Activated T-helper 2 cell treated with anti-CD3 and anti-CD28 coated beads, Interferon-gamma antibody, Interleukin-2, Interleukin-4, amounts not matched to agents 10 μg/mL and 5 μg/mL and 100 μg/mL, durations not matched to agents 14 hours and 24 hours and 36 hours (primary cell): ENCODE data around the gene ILKAP. TPM values are rescaled to one million over a fixed set of nuclear protein-coding genes. Genes with fewer than 3 reads are reported as not detected.

Experiments
- DNase-seq: peaks from one replicate; pipeline ENCODE4 v3.0.0; 2021; ENCODE audit warnings: low spot score
- H3K27ac Mint-ChIP-seq: one replicate; pipeline ENCODE4 v1.8.0; 2021; ENCODE audit warnings: mixed read lengths
- H3K27me3 Mint-ChIP-seq: one replicate; pipeline ENCODE4 v1.8.0; 2021; ENCODE audit warnings: low read depth, mixed read lengths
- H3K36me3 Mint-ChIP-seq: one replicate; pipeline ENCODE4 v1.8.0; 2021; ENCODE audit warnings: low read depth, mixed read lengths
- H3K4me1 Mint-ChIP-seq: one replicate; pipeline ENCODE4 v1.8.0; 2021; ENCODE audit warnings: low read depth, mixed read lengths
- H3K4me3 Mint-ChIP-seq: one replicate; pipeline ENCODE4 v1.8.0; 2021; ENCODE audit warnings: low read depth, mild to moderate bottlenecking, moderate library complexity, mixed read lengths
- H3K9me3 Mint-ChIP-seq: one replicate; pipeline ENCODE4 v1.8.0; 2021; ENCODE audit warnings: mixed read lengths
- intact Hi-C: fragments of 100-400 bp; cut with micrococcal nuclease; formaldehyde crosslinking; loops from one replicate; pipeline ENCODE4 v1.15.1; 2023
- total RNA-seq: library from RNA; stranded (reverse); gene quantifications from 2 replicates; pipeline ENCODE4 v1.2.3, GENCODE V29; 2022

ILKAP gene
- total RNA-seq, 1 donor from 2014 or later, result 67.1 TPM

GRCh38 chr2:238240757-238241711, 37.5 kb upstream of the ILKAP start:
- H3K27me3 Mint-ChIP-seq, result peaks cover 31% of the 10 kb centered on the region
- intact Hi-C loops, result loop anchor here (1.0 to 2.0 kb wide), 3 partner anchors 10 to 48 kb away; partner anchors contain the start of genes ILKAP and PER2
- H3K27ac Mint-ChIP-seq, result no peak overlapping the region
- H3K4me1 Mint-ChIP-seq, result peaks cover 3% of the 10 kb centered on the region
- no peaks in the 10 kb centered on the region for H3K9me3 Mint-ChIP-seq
- no peak for DNase-seq
- peaks cover 15% of the 10 kb centered on the region for H3K36me3 Mint-ChIP-seq
- peak overlapping the region; percentile 28 for H3K4me3 Mint-ChIP-seq

GRCh38 chr2:238239863-238240756, 36.6 kb upstream of the ILKAP start, which contains the start of gene HES6:
TSS of gene HES6 (minus strand) at chr2:238240038. CDS start at chr2:238239905, 133 bp downstream.
- peak; percentile 80 for DNase-seq
- peaks cover 40% of the 10 kb centered on the region for H3K27me3 Mint-ChIP-seq
- no peaks in the 10 kb centered on the region for H3K9me3 Mint-ChIP-seq
- H3K36me3 Mint-ChIP-seq, result peaks cover 7% of the 10 kb centered on the region
- intact Hi-C loops, result loop anchor here (1.0 to 2.0 kb wide), 3 partner anchors 9 to 49 kb away; partner anchors contain the start of genes ILKAP and PER2
- H3K27ac Mint-ChIP-seq, result peak within 1 kb of the TSS; percentile 70
- H3K4me3 Mint-ChIP-seq, result peak within 1 kb of the TSS; percentile 90
- H3K4me1 Mint-ChIP-seq, result peaks cover 3% of the 10 kb centered on the region

- Mint-ChIP-seq H3K27ac (no peak overlapping the region), H3K9me3 (no peaks in the 10 kb centered on the region), H3K4me3 (no peak overlapping the region), H3K27me3 (peaks cover 41% of the 10 kb centered on the region), H3K36me3 (peaks cover 5% of the 10 kb centered on the region), H3K4me1 (peaks cover 3% of the 10 kb centered on the region)
- no peak for DNase-seq
- intact Hi-C loops, result no loop called here
These were observed 36.0 kb upstream of the ILKAP start for GRCh38 chr2:238239543-238239862.

GRCh38 chr2:238238766-238239542, 35.5 kb upstream of the ILKAP start:
- intact Hi-C loops, result no loop called here

GRCh38 chr2:238238311-238238765, 34.8 kb upstream of the ILKAP start:
- Mint-ChIP-seq H3K9me3 (peaks cover 4% of the 10 kb centered on the region), H3K27me3 (peaks cover 50% of the 10 kb centered on the region), H3K36me3 (no peaks in the 10 kb centered on the region), H3K27ac (no peak overlapping the region), H3K4me1 (peaks cover 3% of the 10 kb centered on the region), H3K4me3 (peak overlapping the region; percentile 27)
- intact Hi-C loops, result no loop called here
- DNase-seq, result no peak

More at GRCh38 chr2:238238766-238239542, 35.5 kb upstream of the ILKAP start:
- peaks cover 3% of the 10 kb centered on the region for H3K4me1 Mint-ChIP-seq
- no peak overlapping the region for H3K27ac Mint-ChIP-seq
- no peaks in the 10 kb centered on the region for H3K36me3 Mint-ChIP-seq
- no peaks in the 10 kb centered on the region for H3K9me3 Mint-ChIP-seq
- peak overlapping the region; percentile 32 for H3K4me3 Mint-ChIP-seq
- DNase-seq, result peak; percentile 37
- peaks cover 43% of the 10 kb centered on the region for H3K27me3 Mint-ChIP-seq

- intact Hi-C loops, result no loop called here
- no peak for DNase-seq
- Mint-ChIP-seq H3K9me3 (peaks cover 5% of the 10 kb centered on the region), H3K27me3 (peaks cover 50% of the 10 kb centered on the region), H3K27ac (no peak overlapping the region), H3K4me3 (no peak overlapping the region), H3K36me3 (no peaks in the 10 kb centered on the region), H3K4me1 (peaks cover 3% of the 10 kb centered on the region)
These were observed 34.1 kb upstream of the ILKAP start for GRCh38 chr2:238237431-238238135.

- H3K4me1 Mint-ChIP-seq, result peaks cover 4% of the 10 kb centered on the region
These were observed 33.1 kb upstream of the ILKAP start for GRCh38 chr2:238236571-238236970.

GRCh38 chr2:238235856-238236255, 32.4 kb upstream of the ILKAP start:
- peak overlapping the region; percentile 0 for H3K4me3 Mint-ChIP-seq
- H3K27me3 Mint-ChIP-seq, result peaks cover 49% of the 10 kb centered on the region
- intact Hi-C loops, result no loop called here

More at GRCh38 chr2:238236571-238236970, 33.1 kb upstream of the ILKAP start:
- no peak overlapping the region for H3K27ac Mint-ChIP-seq
- intact Hi-C loops, result no loop called here
- DNase-seq, result no peak
- peaks cover 53% of the 10 kb centered on the region for H3K27me3 Mint-ChIP-seq
- no peak overlapping the region for H3K4me3 Mint-ChIP-seq
- H3K36me3 Mint-ChIP-seq, result no peaks in the 10 kb centered on the region
- H3K9me3 Mint-ChIP-seq, result peaks cover 5% of the 10 kb centered on the region

GRCh38 chr2:238235331-238235732, 31.8 kb upstream of the ILKAP start:
- intact Hi-C loops, result no loop called here
- Mint-ChIP-seq H3K9me3 (peaks cover 5% of the 10 kb centered on the region), H3K36me3 (peaks cover 3% of the 10 kb centered on the region), H3K4me3 (no peak overlapping the region), H3K4me1 (peaks cover 11% of the 10 kb centered on the region), H3K27me3 (peaks cover 53% of the 10 kb centered on the region), H3K27ac (no peak overlapping the region)
- no peak for DNase-seq

More at GRCh38 chr2:238235856-238236255, 32.4 kb upstream of the ILKAP start:
- Mint-ChIP-seq H3K9me3 (peaks cover 5% of the 10 kb centered on the region), H3K36me3 (no peaks in the 10 kb centered on the region), H3K4me1 (peaks cover 7% of the 10 kb centered on the region), H3K27ac (no peak overlapping the region)
- no peak for DNase-seq

- no peak for DNase-seq
- peak overlapping the region; percentile 57 for H3K4me3 Mint-ChIP-seq
- intact Hi-C loops, result no loop called here
- no peak overlapping the region for H3K27ac Mint-ChIP-seq
- peaks cover 11% of the 10 kb centered on the region for H3K4me1 Mint-ChIP-seq
- H3K36me3 Mint-ChIP-seq, result peaks cover 4% of the 10 kb centered on the region
- H3K27me3 Mint-ChIP-seq, result peaks cover 60% of the 10 kb centered on the region
- H3K9me3 Mint-ChIP-seq, result peaks cover 5% of the 10 kb centered on the region
These were observed 30.1 kb upstream of the ILKAP start for GRCh38 chr2:238233625-238234024.

- no peak overlapping the region for H3K27ac Mint-ChIP-seq
- H3K4me3 Mint-ChIP-seq, result peak overlapping the region; percentile 79
- H3K27me3 Mint-ChIP-seq, result peaks cover 49% of the 10 kb centered on the region
- intact Hi-C loops, result loop anchor here (1.0 kb wide), 1 partner anchor 8 kb away; the partner anchor contains the start of gene HES6
- peaks cover 11% of the 10 kb centered on the region for H3K4me1 Mint-ChIP-seq
- peaks cover 5% of the 10 kb centered on the region for H3K9me3 Mint-ChIP-seq
- peaks cover 4% of the 10 kb centered on the region for H3K36me3 Mint-ChIP-seq
- no peak for DNase-seq
These were observed 28.3 kb upstream of the ILKAP start for GRCh38 chr2:238231809-238232208.
